Epithelial cell of esophagus (primary cell): ENCODE data around the gene KRTAP22-2.

Experiments used
- DNase-seq: peaks from one replicate; pipeline ENCODE4 v3.0.0; 2010; ENCODE audit warnings: low read depth
- H3K4me3 ChIP-seq: 2 replicates; pipeline ENCODE4 v1.5.1; 2011; ENCODE audit warnings: mild to moderate bottlenecking, low read length, control low read depth
- TF ChIP-seq, protein P1 (sequence below): IDR thresholded peaks from 2 replicates; pipeline ENCODE4 v1.5.1; 2011; ENCODE audit warnings: low read depth, mild to moderate bottlenecking, low read length, control low read depth, inconsistent platforms; ENCODE audit not compliant: insufficient read depth; ENCODE audit errors: missing control alignments

KRTAP22-2 gene

GRCh38 chr21:30620522-30620921 lies 30.3 kb upstream of the KRTAP22-2 start, which contains the start of gene KRTAP20-4:
TSS of gene KRTAP20-4 (plus strand) at chr21:30620627.
- H3K4me3 ChIP-seq: no peak within 1 kb of the TSS
- TF ChIP-seq, protein P1, sequence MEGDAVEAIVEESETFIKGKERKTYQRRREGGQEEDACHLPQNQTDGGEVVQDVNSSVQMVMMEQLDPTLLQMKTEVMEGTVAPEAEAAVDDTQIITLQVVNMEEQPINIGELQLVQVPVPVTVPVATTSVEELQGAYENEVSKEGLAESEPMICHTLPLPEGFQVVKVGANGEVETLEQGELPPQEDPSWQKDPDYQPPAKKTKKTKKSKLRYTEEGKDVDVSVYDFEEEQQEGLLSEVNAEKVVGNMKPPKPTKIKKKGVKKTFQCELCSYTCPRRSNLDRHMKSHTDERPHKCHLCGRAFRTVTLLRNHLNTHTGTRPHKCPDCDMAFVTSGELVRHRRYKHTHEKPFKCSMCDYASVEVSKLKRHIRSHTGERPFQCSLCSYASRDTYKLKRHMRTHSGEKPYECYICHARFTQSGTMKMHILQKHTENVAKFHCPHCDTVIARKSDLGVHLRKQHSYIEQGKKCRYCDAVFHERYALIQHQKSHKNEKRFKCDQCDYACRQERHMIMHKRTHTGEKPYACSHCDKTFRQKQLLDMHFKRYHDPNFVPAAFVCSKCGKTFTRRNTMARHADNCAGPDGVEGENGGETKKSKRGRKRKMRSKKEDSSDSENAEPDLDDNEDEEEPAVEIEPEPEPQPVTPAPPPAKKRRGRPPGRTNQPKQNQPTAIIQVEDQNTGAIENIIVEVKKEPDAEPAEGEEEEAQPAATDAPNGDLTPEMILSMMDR: no peak
- no peak for DNase-seq

- TF ChIP-seq, protein P1: no peak
- H3K4me3 ChIP-seq: no peak overlapping the region
- no peak for DNase-seq
Observed at GRCh38 chr21:30620080-30620479, 29.9 kb upstream of the KRTAP22-2 start.

GRCh38 chr21:30616125-30616524 lies 25.9 kb upstream of the KRTAP22-2 start, which contains the start of gene KRTAP20-1:
TSS of gene KRTAP20-1 (plus strand) at chr21:30616425. CDS start at chr21:30616455, 30 bp downstream.
- TF ChIP-seq, protein P1: no peak
- no peak for DNase-seq

DNA sequence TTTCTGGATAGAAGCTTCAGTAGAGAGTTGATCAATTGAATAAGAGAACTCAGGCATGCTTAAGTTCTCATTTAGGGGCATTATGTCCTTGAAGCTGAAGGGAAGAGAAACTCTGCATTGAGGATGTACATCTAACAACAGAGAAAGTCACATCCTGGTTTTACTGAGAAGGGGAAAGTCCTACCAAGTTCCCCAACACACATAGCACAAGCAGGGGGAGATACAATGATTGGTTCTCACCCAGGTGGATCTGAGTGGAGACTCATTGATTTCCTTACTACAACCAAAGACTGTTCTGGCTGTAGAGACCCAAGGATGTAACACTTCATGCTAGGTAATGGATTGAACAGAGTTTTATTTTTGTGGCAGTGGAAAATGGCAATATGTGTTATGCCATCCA lies 25.0 kb upstream of the KRTAP22-2 start:
- H3K4me3 ChIP-seq: no peak overlapping the region
- DNase-seq: no peak

More at GRCh38 chr21:30616125-30616524, 25.9 kb upstream of the KRTAP22-2 start, which contains the start of gene KRTAP20-1:
- no peak within 1 kb of the TSS for H3K4me3 ChIP-seq

DNA sequence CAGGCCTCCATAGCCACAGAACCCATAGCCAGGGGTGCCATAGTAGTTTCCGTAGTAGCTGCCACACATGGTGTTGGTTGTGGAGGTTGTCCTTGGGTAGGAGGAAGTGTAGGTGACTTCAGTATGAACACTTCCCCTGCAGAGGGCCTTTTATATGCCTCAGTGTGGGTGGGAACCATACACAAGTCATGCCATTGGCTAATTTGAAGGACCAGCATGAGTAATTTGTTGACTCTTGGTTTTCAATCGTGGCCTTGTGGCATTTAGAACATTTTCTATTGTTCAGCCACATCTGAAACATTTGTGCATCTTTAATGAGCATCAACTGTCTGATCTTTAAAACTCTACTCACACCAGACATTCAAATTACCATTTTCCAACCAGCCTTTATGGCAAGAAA lies 23.6 kb upstream of the KRTAP22-2 start, which contains the start of gene KRTAP6-1:
Gene KRTAP6-1 (minus strand): TSS at position 95 of the 400 bp plus-strand sequence. CDS start 26 bp downstream, at position 69.
- DNase-seq: no peak
- H3K4me3 ChIP-seq: no peak within 1 kb of the TSS
- TF ChIP-seq, protein P1: no peak

More for the DNA sequence above, 25.0 kb upstream of the KRTAP22-2 start:
- TF ChIP-seq, protein P1: no peak

DNA sequence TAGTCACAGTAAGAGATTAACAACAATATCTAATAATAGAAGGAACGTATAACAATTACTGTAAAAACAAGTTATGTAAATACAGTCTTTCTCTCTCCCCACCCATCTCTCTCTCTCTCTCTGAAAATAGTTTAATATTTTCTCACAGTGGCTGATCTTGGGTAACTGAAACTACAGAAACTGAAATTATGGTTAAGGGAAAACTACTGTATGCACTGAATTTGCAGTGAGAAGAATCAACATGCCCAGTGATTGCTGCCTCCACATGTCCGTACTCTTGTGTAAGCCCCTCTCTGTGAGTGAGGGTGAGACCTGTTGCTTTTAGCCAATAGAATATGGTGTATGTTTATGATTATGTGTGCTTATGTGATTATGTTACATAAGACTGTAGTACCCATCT lies 21.9 kb upstream of the KRTAP22-2 start:
- DNase-seq: no peak
- no peak overlapping the region for H3K4me3 ChIP-seq
- TF ChIP-seq, protein P1: no peak

DNA sequence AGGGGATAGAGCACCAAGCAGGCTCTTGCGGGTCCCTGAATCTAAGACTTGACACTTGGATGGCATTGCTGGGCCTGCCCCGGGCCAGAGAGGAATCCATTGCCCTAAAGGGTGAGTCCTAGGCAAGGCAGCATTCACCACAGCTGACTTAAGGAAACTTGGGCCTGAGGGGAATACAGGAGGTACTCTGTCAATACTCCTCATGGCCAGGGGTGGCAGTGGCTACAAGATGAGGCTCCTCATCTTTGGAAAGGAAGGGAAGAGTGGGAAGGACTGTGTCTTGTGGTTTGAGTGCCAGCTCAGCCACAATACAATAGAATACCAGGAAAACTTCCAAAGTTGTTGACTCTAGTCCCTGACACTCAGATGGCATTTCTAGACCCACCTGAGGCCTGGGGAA lies 15.8 kb upstream of the KRTAP22-2 start:
- H3K4me3 ChIP-seq: no peak overlapping the region
- DNase-seq: no peak
- TF ChIP-seq, protein P1: no peak
